Spleen (tissue), 7 donors: ENCODE measurements around the gene UXS1.

Source experiments
- CTCF ChIP-seq, 11 experiments: fragments of 200-600 bp in 7 of 11; fragments of 450-650 bp in 4 of 11; sonication (generic) in 4 of 11; IDR thresholded peaks in 8 of 11; conservative IDR thresholded peaks in 3 of 11; 1 replicate in 7 of 11; 2 replicates in 4 of 11; pipeline versions ENCODE4 v1.4.0 to v1.8.0; 2016 to 2021; ENCODE audit warnings: antibody characterized with exemption in 11 of 11, inconsistent platforms in 4 of 11, mild to moderate bottlenecking in 1 of 11
- POLR2A ChIP-seq, 3 donors: fragments of 450-650 bp; IDR thresholded peaks; one replicate each; pipeline ENCODE4 v1.5.1; 2017; ENCODE audit warnings: antibody characterized with exemption in 3 of 3, mild to moderate bottlenecking in 1 of 3
- donor health status: DM: no; HTN: no; CAD: no; lungs with moderate emphysema.
- donor health status: DM: no; HTN: no; CAD: no.
- donor health status: DM: no; HTN: no; CAD: no.

- TF ChIP-seq CTCF (IDR thresholded peaks at IDR 0.05 in 8 of 11, conservative IDR thresholded peaks at IDR 0.05 in 3 of 11) (no peak), POLR2A (IDR thresholded peaks at IDR 0.05) (no peak)
Measured at GRCh38 chr2:106156305-106157296, 37.5 kb downstream of the UXS1 start.
